Activated CD4-positive, alpha-beta T cell treated with anti-CD3 and anti-CD28 coated beads for 1 hour (primary cell): ENCODE data around the gene AKR1B15.
"Not testable (repeated sequence)": the region's sequence is repeated elsewhere in the genome, so short reads cannot be mapped to it uniquely, and the experiment has no call there.

ENCODE experiments used
- DNase-seq: peaks from one replicate; pipeline ENCODE4 v3.0.0-alpha.2; 2020

Gene AKR1B15

DNA sequence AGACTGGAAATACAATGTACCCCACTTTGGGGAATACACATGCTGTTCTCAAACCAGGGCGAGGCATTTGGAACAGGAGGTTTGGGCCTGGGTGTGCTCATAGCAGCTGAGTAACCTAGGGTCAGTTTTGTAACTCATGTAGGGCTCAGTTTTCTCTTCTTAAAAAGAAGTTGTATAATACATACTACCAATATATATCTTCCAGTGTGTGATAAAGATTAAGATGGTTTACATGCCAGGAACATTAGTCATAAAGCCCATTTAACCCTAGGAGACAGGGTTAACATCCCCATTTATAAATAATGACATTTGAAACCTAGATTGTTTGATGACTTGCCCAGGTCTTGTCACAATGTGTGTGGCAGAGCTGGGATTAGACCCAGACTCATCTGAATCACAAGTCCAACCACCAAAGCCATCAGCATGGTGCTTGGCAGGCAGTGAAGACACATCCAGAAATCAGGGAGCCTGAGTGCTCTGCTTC, 15.6 kb upstream of the AKR1B15 start:
- DNase-seq = no peak

DNA sequence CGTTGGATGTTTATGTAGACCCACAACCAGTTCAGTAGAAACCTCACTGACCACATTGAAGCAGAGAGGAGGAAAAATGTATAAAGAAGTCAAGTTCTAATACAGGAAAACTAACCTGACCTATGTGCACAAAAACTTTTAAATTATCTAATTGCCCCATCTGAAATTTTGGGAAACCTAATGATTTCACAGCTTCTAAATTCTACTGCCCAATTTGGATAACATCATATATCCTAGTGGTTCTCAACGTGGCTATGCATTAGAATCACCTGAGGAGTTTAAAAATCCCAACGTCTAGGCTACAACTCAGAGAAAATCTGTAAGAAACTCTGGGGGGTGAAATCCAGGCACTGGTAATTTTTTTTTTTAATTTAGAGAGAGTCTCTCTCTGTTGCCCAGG, 14.3 kb upstream of the AKR1B15 start:
- DNase-seq = no peak

DNA sequence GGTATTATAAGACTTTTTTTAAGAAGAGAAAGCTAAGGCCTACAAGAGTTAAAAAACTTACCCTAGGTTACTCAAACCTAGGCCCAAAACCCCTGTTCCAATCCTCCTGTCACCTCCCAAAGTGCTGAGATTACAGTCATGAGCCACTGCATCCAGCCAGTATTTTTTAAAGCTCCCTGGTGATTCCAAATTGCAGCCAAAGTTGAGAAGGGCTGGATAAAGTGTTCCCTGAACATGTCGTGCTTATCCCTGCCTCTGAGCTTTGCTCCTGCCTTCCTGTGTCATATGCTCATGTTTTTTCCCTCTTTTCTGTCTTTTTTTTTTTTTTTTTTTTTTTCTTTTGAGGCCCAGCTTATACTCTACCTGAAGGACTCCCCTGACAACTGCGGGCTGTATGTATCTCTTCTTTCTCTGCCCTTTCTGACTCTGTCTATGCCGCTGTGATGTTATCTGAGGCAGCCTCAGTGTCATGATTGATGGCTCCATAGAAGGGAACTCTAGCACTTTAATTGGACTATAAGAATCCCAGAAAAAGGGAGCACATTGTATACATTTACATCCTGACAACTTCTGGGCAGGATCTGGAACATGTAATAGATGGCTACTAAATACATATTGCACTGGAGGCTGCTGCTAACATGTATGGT, 13.5 kb upstream of the AKR1B15 start:
- no peak for DNase-seq

DNA sequence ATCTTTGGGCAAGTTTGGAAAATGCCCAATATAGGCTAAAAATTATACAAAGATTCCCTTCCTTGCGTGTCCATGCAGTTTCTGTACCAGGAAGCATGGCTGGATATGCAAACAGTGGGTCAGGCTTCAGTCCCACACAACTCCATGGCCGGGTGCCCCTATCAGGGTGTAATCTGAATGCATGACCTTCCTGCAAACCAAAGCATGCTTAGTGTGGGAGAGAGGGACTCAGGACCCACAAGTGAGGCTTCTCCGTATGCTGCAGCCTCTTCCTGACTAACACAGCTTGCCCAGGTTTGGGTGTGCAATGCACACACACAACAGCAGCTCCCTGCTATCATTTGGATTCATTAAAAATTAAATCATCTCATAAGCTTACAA, 13.0 kb upstream of the AKR1B15 start:
- DNase-seq = no peak

DNA sequence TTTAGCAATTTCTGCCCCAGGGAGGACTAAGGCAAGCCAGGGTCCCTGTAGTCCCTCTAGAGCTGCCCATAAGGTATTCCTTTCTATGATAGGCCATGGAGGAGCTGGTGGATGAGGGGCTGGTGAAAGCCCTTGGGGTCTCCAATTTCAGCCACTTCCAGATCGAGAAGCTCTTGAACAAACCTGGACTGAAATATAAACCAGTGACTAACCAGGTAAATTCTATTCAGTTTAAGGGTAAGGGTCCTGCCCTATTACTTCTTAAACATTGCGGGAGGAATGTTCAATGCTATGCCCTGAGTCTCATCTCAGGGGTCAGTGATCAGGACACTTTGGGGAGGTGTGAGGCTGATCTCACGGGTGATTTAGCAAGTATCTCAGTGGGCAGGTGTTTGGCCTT, 12.4 kb upstream of the AKR1B15 start:
- not testable (repeated sequence) for DNase-seq

DNA sequence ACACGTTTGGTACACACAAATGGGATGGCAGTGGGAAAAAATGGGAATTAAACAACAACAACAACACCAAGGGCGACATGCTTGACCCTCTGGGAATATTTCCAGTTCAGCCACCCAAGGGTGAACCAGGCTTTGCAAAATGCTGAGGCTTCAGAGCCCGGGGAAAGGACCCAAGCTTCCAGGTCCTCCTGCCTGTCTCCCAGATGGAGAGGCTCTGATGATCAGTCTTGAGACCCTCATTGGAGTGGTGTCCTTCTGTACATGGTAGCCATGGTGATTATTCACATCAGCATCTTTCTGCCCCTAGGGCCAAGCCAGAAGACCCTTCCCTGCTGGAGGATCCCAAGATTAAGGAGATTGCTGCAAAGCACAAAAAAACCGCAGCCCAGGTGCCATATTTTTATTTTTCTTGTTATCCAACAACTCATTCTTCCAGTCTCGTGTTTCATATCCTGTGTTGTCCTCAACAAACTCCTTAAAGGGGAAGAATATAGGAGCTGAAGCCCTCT, 11.6 kb upstream of the AKR1B15 start:
- not testable (repeated sequence) for DNase-seq

DNA sequence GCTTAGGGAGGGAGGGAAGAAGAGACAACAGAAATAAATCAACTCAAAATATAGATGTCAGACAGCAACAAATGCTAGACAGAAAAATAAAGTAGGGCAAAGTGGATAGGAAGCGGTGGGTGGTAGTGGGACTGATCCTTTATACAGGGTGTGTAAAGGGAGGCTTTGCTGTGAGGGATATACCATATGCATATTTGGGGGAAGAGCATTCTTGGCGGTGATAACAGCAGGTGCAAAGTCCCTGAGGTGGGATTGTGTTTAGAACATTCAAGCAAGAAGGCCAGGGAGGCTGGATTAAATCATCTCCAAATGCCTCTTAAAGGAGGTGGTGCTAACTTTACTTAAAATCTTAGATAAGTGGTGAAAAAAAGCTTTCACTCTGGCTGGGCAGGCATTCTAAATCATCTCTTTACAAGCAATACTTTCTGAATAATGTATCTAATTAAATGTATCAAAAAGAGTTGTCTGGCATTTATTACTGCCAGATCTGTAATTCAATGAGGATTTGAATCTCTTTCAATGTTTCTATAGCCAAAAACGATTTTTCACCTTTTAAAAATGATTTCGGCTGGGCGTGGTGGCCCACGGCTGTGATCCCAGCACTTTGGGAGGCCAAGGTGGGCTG, 9.4 kb upstream of the AKR1B15 start:
- no peak for DNase-seq

DNA sequence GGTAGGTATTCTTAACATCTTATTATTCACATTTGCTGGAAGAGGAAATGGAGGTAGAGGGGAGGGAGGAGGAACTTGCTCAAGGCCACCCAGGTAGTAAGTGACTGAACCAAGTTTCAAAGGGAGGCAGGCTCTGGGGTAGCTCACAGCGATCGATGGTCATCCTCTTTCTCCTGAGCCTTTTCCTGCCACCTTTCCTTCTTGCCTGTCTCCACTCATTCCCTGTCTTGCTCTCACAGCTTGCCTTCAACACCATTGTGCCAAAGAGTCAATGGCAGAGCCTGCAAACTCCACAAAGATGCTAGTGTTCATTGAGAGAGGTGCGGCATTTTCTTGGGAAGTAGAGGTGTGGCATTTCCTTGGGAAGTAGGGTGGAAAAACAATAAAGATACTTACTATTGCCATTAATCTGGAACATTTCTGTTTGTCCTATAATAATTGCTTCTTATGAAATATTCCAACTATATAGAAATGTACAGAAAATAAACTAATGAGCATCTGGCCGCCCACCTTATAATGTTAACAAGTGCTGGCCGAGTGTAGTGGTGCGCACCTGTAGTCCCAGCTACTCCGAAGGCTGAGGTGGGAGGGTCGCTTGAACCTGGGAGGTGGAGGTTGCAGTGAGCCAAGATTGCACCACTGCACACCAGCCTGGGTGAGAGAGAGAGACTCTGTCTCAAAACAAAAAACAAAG, 7.3 kb upstream of the AKR1B15 start:
- not testable (repeated sequence) for DNase-seq

DNA sequence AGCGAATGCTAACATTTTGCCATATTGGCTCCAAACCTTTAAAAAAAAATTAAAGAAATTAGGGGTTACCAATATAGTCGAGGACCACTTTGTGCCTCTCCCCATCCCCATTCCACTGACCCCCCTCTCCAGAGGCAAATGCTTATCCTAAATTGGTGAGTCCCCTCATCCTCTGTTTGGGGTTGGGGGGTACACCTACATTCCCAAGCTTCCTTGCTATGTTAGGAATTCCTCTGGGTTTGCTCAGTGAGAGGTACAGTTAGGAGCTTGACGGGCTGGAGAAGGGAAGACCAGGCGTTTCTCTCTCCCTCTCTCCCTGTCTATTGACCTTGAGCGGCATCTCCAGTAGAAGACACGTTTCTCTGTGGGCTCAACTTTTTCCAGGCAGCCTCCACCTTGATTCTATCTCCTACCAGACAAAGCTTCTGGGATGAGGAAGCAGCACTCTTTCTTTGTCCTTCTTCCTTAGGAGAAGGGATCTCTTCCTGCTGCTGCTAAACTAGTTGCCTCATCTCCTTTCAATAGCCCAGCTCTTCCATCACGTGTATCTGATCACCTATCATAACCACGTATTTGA, 6.6 kb upstream of the AKR1B15 start:
- DNase-seq = no peak

DNA sequence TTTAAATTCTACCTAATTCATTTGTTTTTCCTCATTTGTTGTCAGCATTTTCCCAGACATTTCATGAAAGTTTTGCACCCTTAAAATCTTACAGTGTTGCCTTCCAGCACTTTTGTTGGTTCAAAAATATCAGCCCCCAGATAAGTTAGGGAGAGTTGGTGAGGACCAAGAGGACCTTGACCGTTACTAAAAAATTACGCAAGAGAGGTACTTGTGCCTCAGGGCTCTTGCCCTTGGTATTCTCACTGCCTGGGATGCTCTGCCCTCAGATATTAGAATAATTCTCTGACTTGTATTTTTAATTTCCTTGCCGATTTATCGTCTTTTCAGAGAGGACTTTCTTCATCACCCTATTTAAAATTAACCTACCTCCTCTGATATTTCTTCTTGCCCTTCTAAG, 3.5 kb upstream of the AKR1B15 start:
- DNase-seq = no peak

DNA sequence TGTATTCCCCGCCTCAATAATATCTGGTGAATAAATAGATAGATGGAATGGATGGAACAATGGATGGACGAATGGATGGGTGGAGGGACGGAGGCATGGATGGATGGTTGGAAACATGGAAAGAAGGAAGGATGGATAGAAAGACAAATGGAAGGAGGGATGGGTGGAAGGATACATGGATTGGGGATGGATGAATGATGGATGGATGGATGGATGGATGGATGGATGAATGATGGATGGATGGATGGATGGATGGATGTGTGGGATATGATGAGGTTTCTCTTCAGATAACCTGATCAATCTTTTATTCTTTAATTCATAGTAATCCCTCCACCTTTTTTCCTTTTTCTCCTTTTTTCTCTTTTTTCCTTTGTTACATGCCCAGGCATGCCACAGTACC, 3.0 kb upstream of the AKR1B15 start:
- DNase-seq = no peak

DNA sequence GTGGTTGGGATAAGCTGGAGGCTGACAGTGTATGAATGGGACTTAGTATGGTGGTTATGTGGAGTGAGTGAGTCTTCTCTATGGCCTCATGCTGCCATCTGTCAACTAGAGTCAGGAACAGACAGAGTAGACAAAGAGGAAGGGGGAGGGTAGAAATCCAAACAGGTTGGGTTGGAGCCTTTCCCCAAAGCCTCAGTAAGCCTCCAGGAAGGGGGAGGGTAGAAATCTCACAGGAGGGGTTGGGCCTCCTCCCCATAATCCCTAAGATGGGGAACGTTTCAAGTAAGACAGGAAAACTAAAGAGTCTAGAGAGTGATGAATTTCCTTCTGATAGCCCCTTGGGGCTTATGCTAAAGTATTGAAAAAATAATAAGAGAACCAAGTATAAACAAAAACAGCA, 2.0 kb upstream of the AKR1B15 start:
- DNase-seq = no peak

DNA sequence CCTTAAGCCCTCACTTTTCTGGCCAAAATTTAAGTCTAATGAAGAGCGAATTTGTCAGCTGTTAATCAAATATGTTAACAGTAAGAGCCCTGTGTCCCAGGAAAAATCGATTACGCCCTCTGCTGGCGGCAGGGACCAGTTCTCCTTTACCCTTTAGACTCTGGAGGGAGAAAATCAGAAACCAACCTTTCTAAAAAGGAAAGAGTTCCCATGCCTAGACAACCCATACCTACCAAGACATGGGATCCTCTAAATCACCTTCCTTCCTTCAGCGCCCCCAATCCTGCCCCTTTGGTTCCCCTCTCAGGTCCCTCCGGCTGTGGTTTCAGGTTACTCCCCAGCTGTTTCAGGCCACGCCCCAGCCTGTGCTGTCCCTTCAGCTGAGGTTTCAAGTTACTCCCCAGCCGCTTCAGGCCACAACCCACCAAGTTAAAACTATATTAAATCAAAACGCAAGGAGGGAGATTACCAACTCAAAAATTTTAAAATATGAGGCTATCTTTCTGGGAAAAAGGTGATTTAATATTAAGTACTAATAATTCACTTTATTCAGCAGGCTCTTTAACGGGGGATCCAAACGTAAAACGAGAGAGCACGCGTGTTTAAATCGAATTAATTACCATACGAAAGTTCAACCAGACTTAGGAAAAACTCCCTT, 1.4 kb upstream of the AKR1B15 start:
- peak; percentile 41 for DNase-seq

DNA sequence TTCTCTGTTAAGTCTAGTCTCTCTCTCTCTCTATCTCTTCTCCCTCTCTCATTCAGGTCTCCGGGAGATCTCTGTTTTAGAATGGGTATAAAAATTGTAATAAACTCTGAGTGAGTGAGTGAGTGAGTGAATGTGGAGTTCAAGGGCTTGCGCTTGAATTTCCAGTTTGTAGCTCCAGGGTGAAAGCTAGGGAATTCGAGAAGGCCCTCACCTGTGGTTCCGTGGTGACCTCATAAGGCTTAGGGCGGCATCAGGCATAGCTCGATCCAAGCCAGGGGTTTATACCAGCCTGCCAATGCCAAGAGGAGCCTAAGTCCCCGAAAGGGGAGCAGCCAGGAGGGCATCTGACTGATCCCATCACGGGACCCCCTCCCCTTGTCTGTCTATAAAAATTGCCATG, 456 bp downstream of the AKR1B15 start:
- DNase-seq = no peak

DNA sequence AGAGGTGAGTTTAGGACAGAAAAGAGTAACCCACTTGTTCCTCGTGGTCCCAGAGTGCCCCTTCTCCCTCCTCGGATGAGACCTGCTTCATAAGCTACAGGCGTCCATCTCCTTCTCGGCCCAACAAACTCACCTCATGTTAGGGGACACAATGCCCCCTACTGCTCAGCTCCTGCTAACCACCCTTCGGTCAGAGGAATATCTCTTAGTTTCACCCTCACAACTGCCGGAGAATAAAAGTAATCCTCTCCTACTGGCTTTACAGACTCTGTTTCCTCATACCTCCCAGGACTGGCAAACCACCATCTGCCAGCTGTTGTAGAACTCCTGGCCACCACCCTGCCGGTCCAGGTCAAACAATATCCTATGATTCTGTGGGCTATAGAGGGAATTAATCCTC, 3.2 kb downstream of the AKR1B15 start:
- no peak for DNase-seq

DNA sequence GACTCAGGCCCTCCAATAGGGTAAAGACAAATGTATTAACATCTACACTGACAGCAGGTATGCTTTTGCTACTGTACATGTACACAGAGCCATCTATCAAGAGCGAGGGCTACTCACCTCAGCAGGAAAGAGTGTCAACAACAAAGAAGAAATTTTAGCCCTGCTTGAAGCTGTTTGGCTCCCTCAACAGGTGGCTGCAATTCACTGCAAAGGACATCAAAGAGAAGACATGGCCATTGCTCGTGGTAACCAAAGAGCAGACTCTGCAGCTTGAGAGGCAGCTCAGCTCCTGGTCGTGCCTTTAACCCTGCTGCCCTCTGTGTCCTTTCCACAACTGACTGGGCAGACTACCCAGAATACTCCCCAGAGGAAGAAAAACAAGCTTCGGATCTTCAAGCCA, 5.1 kb downstream of the AKR1B15 start:
- no peak for DNase-seq

DNA sequence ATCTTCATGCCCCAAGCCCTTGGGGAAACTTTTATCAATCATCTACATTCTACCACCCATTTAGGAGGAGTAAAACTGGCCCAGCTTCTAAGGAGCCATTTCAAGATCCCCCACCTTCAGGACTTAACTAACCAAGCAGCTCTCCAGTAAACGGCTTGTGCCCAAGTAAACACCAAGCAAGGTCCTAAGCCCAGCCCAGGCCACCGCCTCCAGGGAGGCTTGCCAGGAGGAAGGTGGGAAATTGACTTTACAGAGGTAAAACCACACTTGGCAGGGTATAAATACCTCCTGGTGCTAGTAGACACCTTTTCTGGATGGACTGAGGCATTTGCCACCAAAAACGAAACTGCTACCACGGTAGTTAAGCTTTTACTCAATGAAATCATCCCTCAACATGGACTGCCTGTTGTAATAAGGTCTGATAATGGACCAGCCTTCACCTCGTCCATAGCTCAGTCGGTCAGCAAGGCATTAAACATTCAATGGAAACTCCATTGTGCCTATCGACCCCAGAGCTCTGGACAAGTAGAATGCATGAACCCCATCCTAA, 5.6 kb downstream of the AKR1B15 start:
- DNase-seq = no peak

DNA sequence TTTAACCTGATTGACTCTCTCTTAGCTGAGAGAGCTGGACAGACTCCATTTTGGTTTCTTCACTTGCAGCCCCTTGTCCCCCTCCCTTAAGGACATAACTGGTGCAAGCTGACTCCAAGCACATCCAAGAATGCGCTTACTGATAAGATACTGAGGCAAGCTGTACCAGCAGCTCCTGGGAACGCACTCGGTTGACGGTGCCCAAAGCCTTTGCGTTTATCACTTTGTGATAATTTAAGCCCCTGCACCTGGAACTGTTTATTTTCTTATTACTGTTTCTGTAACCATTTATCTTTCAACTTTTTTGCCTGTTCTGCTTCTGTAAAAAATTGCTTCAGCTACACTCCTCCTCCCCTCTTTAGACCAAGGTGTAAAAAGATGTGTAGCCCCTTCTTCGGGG, 8.5 kb downstream of the AKR1B15 start:
- DNase-seq = no peak

DNA sequence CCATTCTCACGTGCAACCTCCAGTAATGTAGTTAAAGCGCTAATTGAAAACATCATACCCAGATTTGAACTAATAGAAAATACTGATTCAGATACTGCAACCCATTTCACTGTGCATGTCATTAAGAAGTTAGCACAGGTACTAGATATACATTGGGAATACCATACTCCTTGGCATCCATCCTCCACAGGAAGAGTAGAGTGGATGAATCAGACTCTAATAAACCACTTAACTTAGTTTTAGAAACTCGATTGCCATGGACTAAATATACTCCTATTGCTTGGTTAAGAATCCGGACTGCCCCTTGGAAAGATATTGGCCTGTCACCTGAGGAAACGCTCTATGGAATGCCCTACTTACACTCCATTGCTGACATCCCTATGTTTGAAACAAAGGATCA, 9.5 kb downstream of the AKR1B15 start:
- DNase-seq = no peak

DNA sequence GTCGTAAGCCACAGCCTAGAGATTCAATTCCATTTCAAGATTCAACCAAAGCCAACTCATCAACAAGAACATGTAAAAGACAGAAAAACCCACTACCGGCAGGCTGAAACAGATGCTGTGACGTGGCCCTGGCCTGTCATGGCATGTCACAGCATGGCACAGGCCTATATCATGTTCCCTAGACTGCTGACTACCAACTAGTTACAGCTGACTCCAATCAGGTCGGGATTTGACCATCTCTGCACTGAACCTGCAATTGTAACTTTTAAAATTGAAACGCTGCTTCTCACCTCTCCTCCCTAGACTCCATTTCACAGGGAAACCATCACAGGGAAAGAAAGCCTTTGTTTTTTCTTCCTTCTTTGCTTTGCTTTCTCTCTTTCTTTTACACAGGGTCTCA, 12.7 kb downstream of the AKR1B15 start:
- not testable (repeated sequence) for DNase-seq

DNA sequence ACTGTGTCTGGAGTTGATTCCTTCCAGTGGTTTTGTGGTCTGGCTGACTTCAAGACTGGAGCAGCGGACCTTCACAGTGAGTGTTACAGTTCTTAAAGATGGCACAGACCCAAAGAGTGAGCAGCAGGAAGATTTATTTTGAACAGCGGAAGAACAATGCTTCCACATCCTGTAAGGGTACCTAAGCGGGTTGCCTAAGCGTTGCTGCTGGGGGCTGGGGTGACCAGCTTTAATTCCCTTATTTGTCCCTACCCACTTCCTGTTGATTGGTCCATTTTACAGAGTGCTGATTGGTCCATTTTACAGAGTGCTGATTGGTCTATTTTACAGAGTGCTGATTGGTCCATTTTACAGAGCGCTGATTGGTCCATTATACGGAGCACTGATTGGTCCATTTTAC, 13.2 kb downstream of the AKR1B15 start:
- DNase-seq = no peak

DNA sequence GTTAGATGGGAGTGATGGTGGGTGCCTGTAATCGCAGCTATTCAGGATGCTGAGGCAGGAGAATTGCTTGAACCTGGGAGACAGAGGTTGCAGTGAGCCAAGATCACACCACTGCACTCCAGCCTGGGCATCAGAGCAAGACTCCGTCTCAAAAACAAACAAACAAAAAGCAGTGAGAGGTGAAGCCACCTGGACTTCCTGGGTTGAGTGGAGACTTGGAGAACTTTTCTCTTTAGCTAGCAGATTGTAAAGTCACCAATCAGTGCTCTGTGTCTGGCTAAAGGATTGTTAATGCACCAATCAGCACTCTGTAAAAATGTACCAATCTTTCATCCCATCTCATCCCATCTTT, 14.5 kb downstream of the AKR1B15 start:
- DNase-seq = not testable (repeated sequence)

DNA sequence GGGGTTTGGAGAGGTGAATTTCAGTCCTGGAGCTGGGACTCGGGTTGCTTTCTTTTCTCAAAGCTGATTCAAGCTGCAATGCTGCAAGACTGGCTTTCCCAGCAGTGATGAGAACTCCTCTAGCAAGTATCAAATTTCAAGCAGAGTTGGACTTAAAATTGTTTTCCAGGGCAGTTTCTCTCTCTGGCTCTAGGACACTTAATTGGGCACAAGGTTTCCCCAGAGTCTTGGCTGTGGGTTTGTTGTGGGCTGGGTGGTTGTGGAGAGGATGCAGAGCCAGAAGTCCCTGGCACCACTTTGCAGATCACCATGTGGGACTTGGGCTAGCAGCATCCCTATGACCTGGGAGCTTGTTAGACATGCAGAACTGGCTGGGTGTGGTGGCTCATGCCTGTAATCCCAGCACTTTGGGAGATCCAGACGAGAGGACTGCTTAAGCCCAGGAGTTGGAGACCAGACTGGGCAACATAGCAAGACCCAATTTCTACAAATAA, 16.8 kb downstream of the AKR1B15 start:
- DNase-seq = no peak
